K562 (cell line): ENCODE data around the gene PSAP. TPM values are rescaled to one million over a fixed set of nuclear protein-coding genes. Genes with fewer than 3 reads are reported as not detected.

Experiments
- FIP1L1 ChIP-seq: fragments of 200-400 bp; formaldehyde crosslinking; IDR thresholded peaks from 2 replicates; pipeline ENCODE4 v1.6.1; 2018; ENCODE audit warnings: mild to moderate bottlenecking, low read depth, low read length; ENCODE audit not compliant: poor library complexity, severe bottlenecking
- GABPB2 ChIP-seq: fragments of 250-450 bp; sonication (Bioruptor Pico); conservative IDR thresholded peaks from 2 replicates; pipeline ENCODE4 v1.5.1; 2021; ENCODE audit warnings: mild to moderate bottlenecking
- SMARCE1 ChIP-seq: fragments of 450-650 bp; IDR thresholded peaks from 2 replicates; pipeline ENCODE4 v1.7.1; 2016; ENCODE audit warnings: mild to moderate bottlenecking
- SRF ChIP-seq, 2 experiments: fragments of 250-450, 450-650 bp in 1 of 2; sonication (Bioruptor Pico) in 1 of 2; sonication (generic) in 1 of 2; formaldehyde crosslinking; IDR thresholded peaks; 2 replicates each; pipeline versions ENCODE4 v1.5.0 to v1.5.1; 2020 to 2022; ENCODE audit warnings: mild to moderate bottlenecking in 1 of 2, missing genetic modification reagents in 1 of 2
- STAT5A ChIP-seq: IDR thresholded peaks from 2 replicates; pipeline ENCODE4 v1.6.1; 2012; ENCODE audit warnings: low read length, inconsistent platforms, borderline replicate concordance
- ZNF146 ChIP-seq: IDR thresholded peaks from one replicate; pipeline ENCODE4 v1.6.1; 2018; ENCODE audit warnings: missing compliant biosample characterization; ENCODE audit not compliant: unreplicated experiment
- ZNF589 ChIP-seq: fragments of 200-800 bp; sonication (Bioruptor generic); IDR thresholded peaks from 2 replicates; pipeline ENCODE4 v1.6.1; 2016; ENCODE audit warnings: low read depth, missing genetic modification characterization, missing compliant biosample characterization
- ZNF644 ChIP-seq: fragments of 200-800 bp; sonication (Bioruptor generic); IDR thresholded peaks from 2 replicates; pipeline ENCODE4 v1.6.1; 2016; ENCODE audit warnings: low read depth, missing genetic modification characterization, missing compliant biosample characterization
- polyA plus RNA-seq, 8 experiments: library from polyadenylated mRNA; depleted of rRNA in 4 of 8; stranded (reverse) in 5 of 8; unstranded in 3 of 8; fragments of >200 nt; fragmentation: Nextera tagmentation in 2 of 8; fragmentation: Illumina TruSeq in 1 of 8; extraction: Ambion mirVana in 2 of 8; extraction: Trizol in 1 of 8; gene quantifications; 2 replicates each; pipeline versions ENCODE4 v1.2.1 to v1.2.3, GENCODE V29; 2011 to 2014; ENCODE audit warnings: inconsistent platforms in 1 of 8, missing spikeins in 1 of 8
- total RNA-seq, 7 experiments: library from RNA; depleted of rRNA in 6 of 7; stranded (reverse); fragments of >200 nt in 6 of 7; fragmentation: Illumina TruSeq in 2 of 7; extraction: Trizol in 2 of 7; gene quantifications; 2 replicates each; pipeline versions ENCODE4 v1.2.1 to v1.2.3, GENCODE V29; 2011 to 2021; ENCODE audit warnings: low replicate concordance in 1 of 7
- TF ChIP-seq, protein P1 (sequence below): fragments of 250-450 bp; sonication (Bioruptor Pico); IDR thresholded peaks from 2 replicates; pipeline ENCODE4 v1.8.0; 2021; ENCODE audit warnings: mild to moderate bottlenecking, moderate library complexity
- TF ChIP-seq, protein P2 (sequence below): fragments of 250-450 bp; sonication (Bioruptor Pico); IDR thresholded peaks from 2 replicates; pipeline ENCODE4 v1.5.0; 2021
- TF ChIP-seq, protein P3 (sequence below): fragments of 250-450 bp; sonication (Bioruptor Pico); IDR thresholded peaks from 2 replicates; pipeline ENCODE4 v1.4.0; 2020
- TF ChIP-seq, protein P4 (sequence below): IDR thresholded peaks from 3 replicates; pipeline ENCODE4 v1.6.1; 2011; ENCODE audit warnings: borderline replicate concordance, mild to moderate bottlenecking; ENCODE audit not compliant: insufficient read length, insufficient read depth
- TF ChIP-seq, protein P5 (sequence below): fragments of 450-650 bp; formaldehyde crosslinking; IDR thresholded peaks from 2 replicates; pipeline ENCODE4 v1.4.0; 2020; ENCODE audit warnings: mild to moderate bottlenecking, mixed read lengths
- TF ChIP-seq, protein P6 (sequence below), 2 experiments: fragments of 450-650 bp; conservative IDR thresholded peaks; 2 replicates each; pipeline ENCODE4 v1.6.1; 2017; ENCODE audit warnings: mild to moderate bottlenecking in 2 of 2, moderate library complexity in 2 of 2
- TF ChIP-seq, protein P7 (sequence below): fragments of 250-450 bp; sonication (Bioruptor Pico); IDR thresholded peaks from 2 replicates; pipeline ENCODE4 v1.5.0; 2021; ENCODE audit warnings: mild to moderate bottlenecking, moderate library complexity

The PSAP gene
- total and polyA plus RNA-seq, 9 of the 15 experiments (the other 6 are each of a cell fraction or from before 2014, with no cell fraction given), result 245 to 700 (median 429) TPM

DNA sequence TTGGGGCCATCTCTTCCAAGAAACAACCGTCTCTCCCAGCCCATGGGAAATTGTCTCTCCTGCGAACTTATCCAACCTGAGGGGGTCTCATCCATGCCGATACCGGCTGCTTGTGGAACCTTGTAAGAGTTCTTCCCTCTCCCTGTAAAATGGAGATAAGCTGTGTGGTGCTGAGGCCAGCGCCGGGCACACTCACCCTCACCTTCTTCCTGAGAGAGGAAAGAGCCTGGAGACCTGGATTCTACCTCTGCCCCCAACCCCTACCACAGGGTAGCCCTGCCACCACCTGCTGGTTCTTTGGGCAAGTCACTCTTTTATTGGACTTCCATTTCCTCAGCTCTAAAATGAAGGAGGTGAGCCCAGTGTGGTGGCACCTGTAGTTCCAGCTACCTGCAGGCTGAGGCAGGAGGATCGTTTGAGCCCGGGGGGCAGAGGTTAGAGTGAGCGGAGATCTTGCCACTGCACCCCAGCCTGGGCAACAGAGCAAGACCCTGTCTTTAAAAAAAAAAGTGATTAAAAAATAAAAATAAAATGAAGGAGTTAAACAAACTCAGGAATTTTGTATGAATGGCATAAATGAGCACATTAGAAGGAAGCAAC, 38.4 kb upstream of the PSAP start (continued):
- TF ChIP-seq SRF (CRISPR knock-in tag; IDR thresholded peaks at IDR 0.05) (no peak), STAT5A (no peak), ZNF644 (no peak), GABPB2 (CRISPR knock-in tag) (no peak), ZNF146 (CRISPR knock-in tag) (no peak), ZNF589 (CRISPR knock-in tag) (no peak), FIP1L1 (no peak), SMARCE1 (no peak)
- TF ChIP-seq, protein P1, sequence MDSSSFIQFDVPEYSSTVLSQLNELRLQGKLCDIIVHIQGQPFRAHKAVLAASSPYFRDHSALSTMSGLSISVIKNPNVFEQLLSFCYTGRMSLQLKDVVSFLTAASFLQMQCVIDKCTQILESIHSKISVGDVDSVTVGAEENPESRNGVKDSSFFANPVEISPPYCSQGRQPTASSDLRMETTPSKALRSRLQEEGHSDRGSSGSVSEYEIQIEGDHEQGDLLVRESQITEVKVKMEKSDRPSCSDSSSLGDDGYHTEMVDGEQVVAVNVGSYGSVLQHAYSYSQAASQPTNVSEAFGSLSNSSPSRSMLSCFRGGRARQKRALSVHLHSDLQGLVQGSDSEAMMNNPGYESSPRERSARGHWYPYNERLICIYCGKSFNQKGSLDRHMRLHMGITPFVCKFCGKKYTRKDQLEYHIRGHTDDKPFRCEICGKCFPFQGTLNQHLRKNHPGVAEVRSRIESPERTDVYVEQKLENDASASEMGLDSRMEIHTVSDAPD, result no peak
- TF ChIP-seq, protein P2, sequence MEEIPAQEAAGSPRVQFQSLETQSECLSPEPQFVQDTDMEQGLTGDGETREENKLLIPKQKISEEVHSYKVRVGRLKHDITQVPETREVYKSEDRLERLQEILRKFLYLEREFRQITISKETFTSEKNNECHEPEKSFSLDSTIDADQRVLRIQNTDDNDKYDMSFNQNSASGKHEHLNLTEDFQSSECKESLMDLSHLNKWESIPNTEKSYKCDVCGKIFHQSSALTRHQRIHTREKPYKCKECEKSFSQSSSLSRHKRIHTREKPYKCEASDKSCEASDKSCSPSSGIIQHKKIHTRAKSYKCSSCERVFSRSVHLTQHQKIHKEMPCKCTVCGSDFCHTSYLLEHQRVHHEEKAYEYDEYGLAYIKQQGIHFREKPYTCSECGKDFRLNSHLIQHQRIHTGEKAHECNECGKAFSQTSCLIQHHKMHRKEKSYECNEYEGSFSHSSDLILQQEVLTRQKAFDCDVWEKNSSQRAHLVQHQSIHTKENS (CRISPR knock-in tag), result no peak
- TF ChIP-seq, protein P3, sequence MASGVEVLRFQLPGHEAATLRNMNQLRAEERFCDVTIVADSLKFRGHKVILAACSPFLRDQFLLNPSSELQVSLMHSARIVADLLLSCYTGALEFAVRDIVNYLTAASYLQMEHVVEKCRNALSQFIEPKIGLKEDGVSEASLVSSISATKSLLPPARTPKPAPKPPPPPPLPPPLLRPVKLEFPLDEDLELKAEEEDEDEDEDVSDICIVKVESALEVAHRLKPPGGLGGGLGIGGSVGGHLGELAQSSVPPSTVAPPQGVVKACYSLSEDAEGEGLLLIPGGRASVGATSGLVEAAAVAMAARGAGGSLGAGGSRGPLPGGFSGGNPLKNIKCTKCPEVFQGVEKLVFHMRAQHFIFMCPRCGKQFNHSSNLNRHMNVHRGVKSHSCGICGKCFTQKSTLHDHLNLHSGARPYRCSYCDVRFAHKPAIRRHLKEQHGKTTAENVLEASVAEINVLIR (CRISPR knock-in tag), result no peak
- TF ChIP-seq, protein P4, sequence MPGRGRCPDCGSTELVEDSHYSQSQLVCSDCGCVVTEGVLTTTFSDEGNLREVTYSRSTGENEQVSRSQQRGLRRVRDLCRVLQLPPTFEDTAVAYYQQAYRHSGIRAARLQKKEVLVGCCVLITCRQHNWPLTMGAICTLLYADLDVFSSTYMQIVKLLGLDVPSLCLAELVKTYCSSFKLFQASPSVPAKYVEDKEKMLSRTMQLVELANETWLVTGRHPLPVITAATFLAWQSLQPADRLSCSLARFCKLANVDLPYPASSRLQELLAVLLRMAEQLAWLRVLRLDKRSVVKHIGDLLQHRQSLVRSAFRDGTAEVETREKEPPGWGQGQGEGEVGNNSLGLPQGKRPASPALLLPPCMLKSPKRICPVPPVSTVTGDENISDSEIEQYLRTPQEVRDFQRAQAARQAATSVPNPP, result no peak
- TF ChIP-seq, protein P5, sequence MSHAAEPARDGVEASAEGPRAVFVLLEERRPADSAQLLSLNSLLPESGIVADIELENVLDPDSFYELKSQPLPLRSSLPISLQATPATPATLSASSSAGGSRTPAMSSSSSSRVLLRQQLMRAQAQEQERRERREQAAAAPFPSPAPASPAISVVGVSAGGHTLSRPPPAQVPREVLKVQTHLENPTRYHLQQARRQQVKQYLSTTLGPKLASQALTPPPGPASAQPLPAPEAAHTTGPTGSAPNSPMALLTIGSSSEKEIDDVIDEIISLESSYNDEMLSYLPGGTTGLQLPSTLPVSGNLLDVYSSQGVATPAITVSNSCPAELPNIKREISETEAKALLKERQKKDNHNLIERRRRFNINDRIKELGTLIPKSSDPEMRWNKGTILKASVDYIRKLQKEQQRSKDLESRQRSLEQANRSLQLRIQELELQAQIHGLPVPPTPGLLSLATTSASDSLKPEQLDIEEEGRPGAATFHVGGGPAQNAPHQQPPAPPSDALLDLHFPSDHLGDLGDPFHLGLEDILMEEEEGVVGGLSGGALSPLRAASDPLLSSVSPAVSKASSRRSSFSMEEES, result no peak
- TF ChIP-seq, protein P6, sequence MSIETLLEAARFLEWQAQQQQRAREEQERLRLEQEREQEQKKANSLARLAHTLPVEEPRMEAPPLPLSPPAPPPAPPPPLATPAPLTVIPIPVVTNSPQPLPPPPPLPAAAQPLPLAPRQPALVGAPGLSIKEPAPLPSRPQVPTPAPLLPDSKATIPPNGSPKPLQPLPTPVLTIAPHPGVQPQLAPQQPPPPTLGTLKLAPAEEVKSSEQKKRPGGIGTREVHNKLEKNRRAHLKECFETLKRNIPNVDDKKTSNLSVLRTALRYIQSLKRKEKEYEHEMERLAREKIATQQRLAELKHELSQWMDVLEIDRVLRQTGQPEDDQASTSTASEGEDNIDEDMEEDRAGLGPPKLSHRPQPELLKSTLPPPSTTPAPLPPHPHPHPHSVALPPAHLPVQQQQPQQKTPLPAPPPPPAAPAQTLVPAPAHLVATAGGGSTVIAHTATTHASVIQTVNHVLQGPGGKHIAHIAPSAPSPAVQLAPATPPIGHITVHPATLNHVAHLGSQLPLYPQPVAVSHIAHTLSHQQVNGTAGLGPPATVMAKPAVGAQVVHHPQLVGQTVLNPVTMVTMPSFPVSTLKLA (conservative IDR thresholded peaks at IDR 0.05), result no peak
- TF ChIP-seq, protein P7, sequence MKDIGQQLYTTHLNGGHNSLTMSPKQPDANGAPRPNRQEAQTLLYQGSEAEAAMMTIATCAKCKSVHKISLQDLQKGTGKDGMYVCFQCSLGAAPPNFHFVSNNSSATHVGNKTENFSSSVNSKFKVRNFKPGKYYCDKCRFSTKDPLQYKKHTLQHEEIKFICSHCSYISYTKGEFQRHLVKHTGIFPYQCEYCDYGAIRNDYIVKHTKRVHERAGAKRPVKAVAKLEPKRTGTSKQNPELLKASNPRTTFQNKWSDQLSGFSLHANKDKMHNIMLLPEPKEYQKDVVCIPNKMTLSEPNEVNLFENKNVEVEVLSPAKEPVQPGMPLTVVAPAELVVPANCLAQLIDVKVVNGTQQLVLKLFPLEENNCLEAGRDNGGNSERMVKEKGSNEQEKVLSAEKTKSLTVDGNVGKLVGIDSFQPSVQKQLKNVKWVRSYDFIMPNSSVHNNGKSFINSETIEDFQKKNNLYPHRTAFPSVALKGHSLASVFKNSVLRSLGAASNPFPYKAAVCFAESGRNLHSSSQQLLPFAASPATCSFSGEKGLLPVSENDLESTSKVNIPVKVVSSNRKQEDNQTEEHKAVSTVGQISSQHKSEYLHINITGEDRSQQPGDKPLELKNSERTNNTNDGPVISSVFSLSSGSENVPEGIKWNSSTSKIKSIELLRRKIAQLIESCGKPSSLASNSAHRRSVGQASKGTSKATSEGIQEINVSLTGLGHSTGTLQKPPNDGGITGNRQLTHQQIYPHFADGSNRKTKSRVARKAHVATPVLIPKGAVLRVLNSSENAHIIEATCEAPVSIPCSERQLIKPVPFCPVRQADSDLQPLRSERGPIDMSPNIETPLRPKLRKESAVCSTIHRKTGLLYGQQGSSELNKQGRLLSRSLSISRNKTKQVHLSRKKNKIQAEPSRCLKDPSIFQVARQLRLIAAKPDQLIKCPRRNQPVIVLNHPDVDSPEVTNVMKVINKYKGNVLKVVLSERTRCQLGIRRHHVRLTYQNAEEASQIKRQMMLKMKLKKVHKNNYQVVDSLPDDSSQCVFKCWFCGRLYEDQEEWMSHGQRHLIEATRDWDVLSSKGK, result no peak
